Loucy (cell line): ENCODE results near the gene KCNN2.
"Not testable (repeated sequence)": the region's sequence is repeated elsewhere in the genome, so short reads cannot be mapped to it uniquely, and the experiment has no call there.

ENCODE experiments used
- H2AFZ ChIP-seq: fragments of 200-600 bp; sonication (generic); 2 replicates; pipeline ENCODE4 v1.6.0; 2016; ENCODE audit warnings: antibody characterized with exemption, mild to moderate bottlenecking, low read length, moderate library complexity
- H3F3A ChIP-seq: fragments of 200-600 bp; 2 replicates; pipeline ENCODE4 v1.6.0; 2016; ENCODE audit warnings: antibody characterized with exemption, low read depth, mild to moderate bottlenecking
- H3K27me3 ChIP-seq: fragments of 200-600 bp; sonication (generic); 2 replicates; pipeline ENCODE4 v1.6.1; 2014; ENCODE audit warnings: low read length, mild to moderate bottlenecking; ENCODE audit not compliant: insufficient read depth, poor library complexity, severe bottlenecking
- H3K36me3 ChIP-seq: fragments of 200-600 bp; sonication (generic); 2 replicates; pipeline ENCODE4 v1.6.1; 2016; ENCODE audit warnings: low read length; ENCODE audit not compliant: insufficient read depth
- H3K4me1 ChIP-seq: fragments of 200-600 bp; sonication (generic); 2 replicates; pipeline ENCODE4 v1.5.1; 2014; ENCODE audit warnings: low read length, mild to moderate bottlenecking; ENCODE audit not compliant: insufficient read depth, poor library complexity, severe bottlenecking
- H3K4me2 ChIP-seq: fragments of 200-600 bp; sonication (generic); 2 replicates; pipeline ENCODE4 v1.6.0; 2014; ENCODE audit warnings: antibody characterized with exemption, low read length, low read depth, mild to moderate bottlenecking; ENCODE audit not compliant: poor library complexity, severe bottlenecking
- H3K4me3 ChIP-seq: fragments of 200-600 bp; sonication (generic); 2 replicates; pipeline ENCODE4 v1.5.1; 2014; ENCODE audit warnings: low read length, mild to moderate bottlenecking, mixed read lengths; ENCODE audit not compliant: poor library complexity, severe bottlenecking
- H3K79me2 ChIP-seq: fragments of 200-600 bp; sonication (generic); 2 replicates; pipeline ENCODE4 v1.6.1; 2014; ENCODE audit warnings: low read length; ENCODE audit not compliant: insufficient read depth
- H3K9ac ChIP-seq: fragments of 200-600 bp; sonication (generic); 2 replicates; pipeline ENCODE4 v1.6.0; 2014; ENCODE audit warnings: mild to moderate bottlenecking, low read depth, low read length, moderate library complexity; ENCODE audit not compliant: poor library complexity, severe bottlenecking
- H3K9me2 ChIP-seq: fragments of 200-600 bp; sonication (generic); replicated peaks from 2 replicates; pipeline ENCODE4 v1.6.1; 2016; ENCODE audit warnings: low read depth, low read length, mixed read lengths
- H3K9me3 ChIP-seq: fragments of 200-600 bp; sonication (generic); 2 replicates; pipeline ENCODE4 v1.6.1; 2014; ENCODE audit warnings: mild to moderate bottlenecking, antibody characterized with exemption, low read length, low read depth; ENCODE audit not compliant: insufficient read depth
- H4K20me1 ChIP-seq: fragments of 200-600 bp; sonication (generic); 2 replicates; pipeline ENCODE4 v1.6.0; 2014; ENCODE audit warnings: antibody characterized with exemption, low read length, mild to moderate bottlenecking; ENCODE audit not compliant: insufficient read depth, poor library complexity, severe bottlenecking
- EZH2phosphoT487 ChIP-seq: fragments of 200-600 bp; IDR thresholded peaks from 2 replicates; pipeline ENCODE4 v1.6.1; 2018; ENCODE audit warnings: antibody characterized with exemption, mild to moderate bottlenecking, moderate library complexity, borderline replicate concordance
- TF ChIP-seq, protein P1 (sequence below): fragments of 200-600 bp; sonication (generic); conservative IDR thresholded peaks from 2 replicates; pipeline ENCODE4 v1.5.1; 2014; ENCODE audit warnings: mild to moderate bottlenecking, antibody characterized with exemption, low read length

The KCNN2 gene

DNA sequence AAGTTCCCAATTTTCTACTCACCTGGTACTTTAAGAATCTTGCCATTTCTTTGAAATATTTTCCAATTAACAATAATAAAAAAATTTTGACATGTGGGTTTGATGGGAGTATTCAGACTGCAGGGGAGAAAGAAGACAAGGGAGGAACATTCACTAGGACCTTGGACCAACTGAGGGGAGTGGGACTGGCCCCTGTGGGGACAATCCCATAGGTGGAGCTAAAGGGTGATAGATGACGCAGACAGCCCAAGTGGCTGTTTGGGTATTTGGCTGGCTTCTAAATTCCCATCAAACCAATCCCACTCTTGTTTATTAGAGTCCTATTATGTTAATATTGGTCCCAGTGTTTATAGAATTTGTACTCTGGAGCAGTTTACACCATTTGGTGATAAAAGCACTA is 65.3 kb downstream of the KCNN2 start:
- H3K27me3 ChIP-seq = no peaks in the 10 kb centered on the region
- H3K36me3 ChIP-seq = no peaks in the 10 kb centered on the region
- no peaks in the 10 kb centered on the region for H3F3A ChIP-seq
- H3K9ac ChIP-seq = no peak overlapping the region
- H3K4me1 ChIP-seq = no peaks in the 10 kb centered on the region
- TF ChIP-seq, protein P1, sequence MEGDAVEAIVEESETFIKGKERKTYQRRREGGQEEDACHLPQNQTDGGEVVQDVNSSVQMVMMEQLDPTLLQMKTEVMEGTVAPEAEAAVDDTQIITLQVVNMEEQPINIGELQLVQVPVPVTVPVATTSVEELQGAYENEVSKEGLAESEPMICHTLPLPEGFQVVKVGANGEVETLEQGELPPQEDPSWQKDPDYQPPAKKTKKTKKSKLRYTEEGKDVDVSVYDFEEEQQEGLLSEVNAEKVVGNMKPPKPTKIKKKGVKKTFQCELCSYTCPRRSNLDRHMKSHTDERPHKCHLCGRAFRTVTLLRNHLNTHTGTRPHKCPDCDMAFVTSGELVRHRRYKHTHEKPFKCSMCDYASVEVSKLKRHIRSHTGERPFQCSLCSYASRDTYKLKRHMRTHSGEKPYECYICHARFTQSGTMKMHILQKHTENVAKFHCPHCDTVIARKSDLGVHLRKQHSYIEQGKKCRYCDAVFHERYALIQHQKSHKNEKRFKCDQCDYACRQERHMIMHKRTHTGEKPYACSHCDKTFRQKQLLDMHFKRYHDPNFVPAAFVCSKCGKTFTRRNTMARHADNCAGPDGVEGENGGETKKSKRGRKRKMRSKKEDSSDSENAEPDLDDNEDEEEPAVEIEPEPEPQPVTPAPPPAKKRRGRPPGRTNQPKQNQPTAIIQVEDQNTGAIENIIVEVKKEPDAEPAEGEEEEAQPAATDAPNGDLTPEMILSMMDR = no peak
- no peak for TF ChIP-seq EZH2phosphoT487
- no peak overlapping the region for H2AFZ ChIP-seq
- H3K4me2 ChIP-seq = no peak overlapping the region
- H3K4me3 ChIP-seq = no peak overlapping the region
- no peaks in the 10 kb centered on the region for H3K9me3 ChIP-seq
- no peaks in the 10 kb centered on the region for H3K9me2 ChIP-seq
- H3K79me2 ChIP-seq = no peaks in the 10 kb centered on the region
- H4K20me1 ChIP-seq = no peaks in the 10 kb centered on the region

DNA sequence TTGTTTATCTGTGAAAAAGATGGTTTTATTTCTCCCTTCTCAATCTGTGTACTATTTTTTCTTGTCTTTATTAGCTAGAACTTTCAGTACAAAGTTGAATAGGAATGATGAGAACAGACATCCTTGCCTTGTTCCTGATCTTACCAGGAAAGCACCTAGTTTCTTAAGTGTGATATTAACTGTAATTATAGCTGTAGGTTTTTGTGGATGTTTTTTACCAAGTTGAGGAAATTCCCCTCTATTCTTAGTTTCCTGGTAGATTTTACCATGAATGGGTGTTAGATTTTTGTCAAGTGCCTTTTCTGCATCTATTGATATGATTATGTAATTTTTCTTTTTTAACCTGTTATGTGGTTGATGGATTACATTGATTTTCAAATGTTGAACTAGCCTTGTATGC is 68.7 kb downstream of the KCNN2 start:
- no peaks in the 10 kb centered on the region for H3K36me3 ChIP-seq
- H4K20me1 ChIP-seq = no peaks in the 10 kb centered on the region
- H3K4me3 ChIP-seq = no peak overlapping the region
- no peaks in the 10 kb centered on the region for H3K9me3 ChIP-seq
- H3K4me2 ChIP-seq = no peak overlapping the region
- H2AFZ ChIP-seq = no peak overlapping the region
- H3K4me1 ChIP-seq = no peaks in the 10 kb centered on the region
- no peaks in the 10 kb centered on the region for H3K27me3 ChIP-seq
- H3K9me2 ChIP-seq = no peaks in the 10 kb centered on the region
- no peak for TF ChIP-seq EZH2phosphoT487
- TF ChIP-seq, protein P1 = no peak
- H3K9ac ChIP-seq = no peak overlapping the region
- H3K79me2 ChIP-seq = no peaks in the 10 kb centered on the region
- no peaks in the 10 kb centered on the region for H3F3A ChIP-seq

DNA sequence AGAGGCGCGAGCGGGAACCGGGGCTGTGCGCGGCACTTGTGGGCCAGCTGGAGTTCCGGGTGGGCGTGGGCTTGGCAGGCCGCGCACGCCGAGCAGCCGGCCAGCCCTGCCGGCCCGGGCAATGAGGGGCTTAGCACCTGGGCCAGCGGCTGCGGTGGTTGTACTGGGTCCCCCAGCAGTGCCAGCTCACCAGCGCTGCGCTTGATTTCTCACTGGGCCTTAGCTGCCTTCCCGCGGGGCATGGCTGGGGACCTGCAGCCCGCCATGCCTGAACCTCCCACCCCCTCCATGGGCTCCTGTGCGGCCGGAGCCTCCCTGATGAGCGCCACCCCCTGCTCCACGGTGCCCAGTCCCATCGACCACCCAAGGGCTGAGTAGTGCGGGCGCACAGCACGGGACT is 70.8 kb downstream of the KCNN2 start:
- not testable (repeated sequence) for H3K9ac ChIP-seq, H2AFZ ChIP-seq, H3F3A ChIP-seq, H3K4me2 ChIP-seq, H3K36me3 ChIP-seq, H3K9me3 ChIP-seq, H3K9me2 ChIP-seq, H3K27me3 ChIP-seq, H3K79me2 ChIP-seq, H3K4me3 ChIP-seq, H4K20me1 ChIP-seq, H3K4me1 ChIP-seq

- Histone ChIP-seq H3K36me3 (no peaks in the 10 kb centered on the region), H3K79me2 (no peaks in the 10 kb centered on the region), H3K4me3 (no peak overlapping the region), H3K4me2 (no peak overlapping the region), H4K20me1 (no peaks in the 10 kb centered on the region), H3K9me2 (no peaks in the 10 kb centered on the region), H3K9ac (no peak overlapping the region), H3K27me3 (no peaks in the 10 kb centered on the region), H3K9me3 (no peaks in the 10 kb centered on the region), H3F3A (no peaks in the 10 kb centered on the region), H3K4me1 (no peaks in the 10 kb centered on the region), H2AFZ (no peak overlapping the region)
- TF ChIP-seq EZH2phosphoT487 = no peak
- TF ChIP-seq, protein P1 = no peak
Measured at GRCh38 chr5:114434396-114435219, 72.7 kb downstream of the KCNN2 start.
